Ovary (tissue), 9 donors: ENCODE results near the gene HBB. TPM values are rescaled to one million over a fixed set of nuclear protein-coding genes. Genes with fewer than 3 reads are reported as not detected.

Source experiments
- DNase-seq, 5 donors: peaks; one replicate each; pipeline ENCODE4 v3.0.0-alpha.2; 2019 to 2020
- H3K27ac ChIP-seq, 2 donors: fragments of 200-600 bp; one replicate each; pipeline versions ENCODE4 v1.5.1 to v1.8.0; 2019 to 2022
- H3K27me3 ChIP-seq: fragments of 200-600 bp; one replicate; pipeline ENCODE4 v1.8.0; 2022
- H3K36me3 ChIP-seq: fragments of 200-600 bp; sonication (generic); one replicate; pipeline ENCODE4 v1.5.1; 2019
- H3K4me1 ChIP-seq: one replicate; pipeline ENCODE4 v1.8.1; 2013; ENCODE audit warnings: mild to moderate bottlenecking, moderate library complexity; ENCODE audit not compliant: insufficient read depth
- H3K4me3 ChIP-seq: fragments of 200-600 bp; sonication (generic); one replicate; pipeline ENCODE4 v1.5.1; 2017
- H3K9me3 ChIP-seq, 2 donors: fragments of 200-600 bp in 1 of 2; sonication (generic) in 1 of 2; one replicate each; pipeline versions ENCODE4 v1.5.1 to v1.8.1; 2013 to 2019; ENCODE audit warnings: mild to moderate bottlenecking in 1 of 2, moderate library complexity in 1 of 2
- CTCF ChIP-seq, 3 donors: fragments of 450-650 bp in 2 of 3; fragments of 200-600 bp in 1 of 3; IDR thresholded peaks; one replicate each; pipeline versions ENCODE4 v1.5.1 to v1.8.0; 2016 to 2022; ENCODE audit warnings: antibody characterized with exemption in 3 of 3, mild to moderate bottlenecking in 1 of 3
- EP300 ChIP-seq: sonication (generic); formaldehyde crosslinking; IDR thresholded peaks from one replicate; pipeline ENCODE4 v1.6.1; 2017; ENCODE audit warnings: antibody characterized with exemption
- POLR2A ChIP-seq: fragments of 450-650 bp; IDR thresholded peaks from one replicate; pipeline ENCODE4 v1.6.1; 2017; ENCODE audit warnings: antibody characterized with exemption, mild to moderate bottlenecking, moderate library complexity
- WGBS, 3 donors: extraction: QIAGEN DNeasy Blood & Tissue Kit in 1 of 3; methylation state at CpG; one replicate each; pipeline versions ENCODE4 v1.1.5 to v1.1.7; 2013 to 2017; 5-methylcytosine and 5-hydroxymethylcytosine counted together
- intact Hi-C, 4 donors: fragments of 100-400 bp; cut with DNase I; formaldehyde crosslinking; loops; one replicate each; pipeline versions ENCODE4 v1.11.0 to v1.15.1; 2022 to 2023
- polyA plus RNA-seq, 2 donors: library from polyadenylated mRNA; stranded (reverse); fragments of 200-250 nt in 1 of 2; fragments of 350-450 nt in 1 of 2; fragmentation: Illumina TruSeq in 1 of 2; extraction: RNeasy Lipid Tissue Mini Kit (QIAGEN cat#74804) in 1 of 2; gene quantifications; one replicate each; pipeline ENCODE4 v1.2.3, GENCODE V29; 2013 to 2014
- total RNA-seq, 7 donors: library from RNA; depleted of rRNA in 2 of 7; stranded (reverse); fragments of >200 nt in 2 of 7; fragmentation: NEBNext Ultra II Directional in 3 of 7; extraction: Animal tissue kit (Norgen Biotek cat#: 25700) in 3 of 7; gene quantifications; one replicate each; pipeline versions ENCODE4 v1.1.0 to v1.2.4, GENCODE V29; 2016 to 2023
- donor health status: DM: no; HTN: no; CAD: no; lungs with moderate emphysema.
- donor health status: DM: no; HTN: no; CAD: no.
- donor health status: Bipolar disorder and iron deficiency.
- donor health status: DM: yes; HTN: yes; CAD: no.
- donor health status: DM: no; HTN: no; CAD: no.
- donor health status: DM: yes; HTN: yes; CAD: no.

Gene HBB
- total and polyA plus RNA-seq, 9 donors, result 9.1 to 393 (median 118) TPM

GRCh38 chr11:5272395-5273017, 45.6 kb upstream of the HBB start:
- intact Hi-C loops, result loop anchor here in 1 of 4 donors (10.0 kb wide), 1 partner anchor 362 kb away; no protein-coding TSS in a partner anchor
- Histone ChIP-seq H3K4me3 (no peak overlapping the region), H3K9me3 (no peaks in the 10 kb centered on the region), H3K27ac (no peak overlapping the region), H3K4me1 (no peaks in the 10 kb centered on the region), H3K36me3 (no peaks in the 10 kb centered on the region), H3K27me3 (no peaks in the 10 kb centered on the region)
- TF ChIP-seq POLR2A, result no peak
- no peak for TF ChIP-seq EP300
- no peak for TF ChIP-seq CTCF (IDR thresholded peaks at IDR 0.05)
- 64 to 74% (median 65%) methylated on average over 4 of the region's 4 CpGs for WGBS, 3 donors
- no peak for DNase-seq

GRCh38 chr11:5269715-5270147, 42.9 kb upstream of the HBB start, which contains the start of gene HBE1:
Gene HBE1, minus strand, starts transcription at chr11:5269945. Its CDS starts 55 bp downstream, at chr11:5269890.
- no peaks in the 10 kb centered on the region for H3K36me3 ChIP-seq
- WGBS, 3 donors, result 33 to 58% (median 52%) methylated on average over 4 of the region's 4 CpGs
- no peak within 1 kb of the TSS for H3K27ac ChIP-seq
- TF ChIP-seq EP300, result no peak
- TF ChIP-seq CTCF (IDR thresholded peaks at IDR 0.05), result no peak
- no peak for TF ChIP-seq POLR2A
- DNase-seq, result no peak
- no peak within 1 kb of the TSS for H3K4me3 ChIP-seq
- no peaks in the 10 kb centered on the region for H3K4me1 ChIP-seq
- no peaks in the 10 kb centered on the region for H3K9me3 ChIP-seq
- intact Hi-C loops, result loop anchor here in 1 of 4 donors (10.0 kb wide), 1 partner anchor 365 kb away; no protein-coding TSS in a partner anchor
- H3K27me3 ChIP-seq, result no peaks in the 10 kb centered on the region

- Histone ChIP-seq H3K27ac (no peak overlapping the region), H3K27me3 (no peaks in the 10 kb centered on the region), H3K36me3 (no peaks in the 10 kb centered on the region), H3K4me3 (no peak overlapping the region), H3K4me1 (no peaks in the 10 kb centered on the region), H3K9me3 (no peaks in the 10 kb centered on the region)
- intact Hi-C loops, result no loop called here
- TF ChIP-seq POLR2A (no peak), EP300 (no peak), CTCF (IDR thresholded peaks at IDR 0.05) (no peak)
- WGBS, 3 donors, result 77 to 90% (median 80%) methylated on average over 2 of the region's 2 CpGs
- DNase-seq, result no peak
Observed at GRCh38 chr11:5267033-5267563, 40.2 kb upstream of the HBB start.

GRCh38 chr11:5266609-5267008, 39.7 kb upstream of the HBB start:
- no peaks in the 10 kb centered on the region for H3K9me3 ChIP-seq
- H3K27ac ChIP-seq, result no peak overlapping the region
- DNase-seq, result no peak
- no peaks in the 10 kb centered on the region for H3K27me3 ChIP-seq
- TF ChIP-seq EP300 (no peak), CTCF (IDR thresholded peaks at IDR 0.05) (no peak), POLR2A (no peak)
- intact Hi-C loops, result no loop called here
- no peaks in the 10 kb centered on the region for H3K4me1 ChIP-seq
- no peaks in the 10 kb centered on the region for H3K36me3 ChIP-seq
- H3K4me3 ChIP-seq, result no peak overlapping the region
